Tibial artery (tissue), 4 donors: ENCODE measurements around the gene HAGHL.

Experiments used
- DNase-seq, 2 donors: peaks; one replicate each; pipeline ENCODE4 v3.0.0-alpha.2; 2019
- H3K27ac ChIP-seq, 2 donors: fragments of 200-600 bp; sonication (generic) in 1 of 2; 1 replicate in 1 of 2; 2 replicates in 1 of 2; pipeline ENCODE4 v1.5.1; 2018 to 2019; ENCODE audit warnings: mild to moderate bottlenecking in 1 of 2
- H3K27me3 ChIP-seq, 2 donors: fragments of 200-600 bp; sonication (generic) in 1 of 2; one replicate each; pipeline versions ENCODE4 v1.5.1 to v1.6.0; 2016 to 2019
- H3K36me3 ChIP-seq, 3 donors: fragments of 200-600 bp; sonication (generic) in 2 of 3; one replicate each; pipeline ENCODE4 v1.5.1; 2016 to 2019; ENCODE audit warnings: mild to moderate bottlenecking in 2 of 3
- H3K4me1 ChIP-seq, 4 donors: fragments of 200-600 bp; sonication (generic) in 2 of 4; 1 replicate in 3 of 4; 2 replicates in 1 of 4; pipeline ENCODE4 v1.5.1; 2016 to 2019
- H3K4me3 ChIP-seq, 2 donors: fragments of 200-600 bp; sonication (generic) in 1 of 2; 1 replicate in 1 of 2; 2 replicates in 1 of 2; pipeline ENCODE4 v1.5.1; 2018 to 2019; ENCODE audit warnings: mild to moderate bottlenecking in 2 of 2
- H3K9me3 ChIP-seq, 3 donors: fragments of 200-600 bp; sonication (generic) in 1 of 3; one replicate each; pipeline ENCODE4 v1.5.1; 2016 to 2019
- intact Hi-C: fragments of 100-400 bp; cut with DNase I; formaldehyde crosslinking; loops from one replicate; pipeline ENCODE4 v1.15.0; 2023; ENCODE audit warnings: low total_unique reads
- TF ChIP-seq, protein P1 (sequence below), 2 experiments: fragments of 200-600 bp in 1 of 2; fragments of 450-650 bp in 1 of 2; IDR thresholded peaks; one replicate each; pipeline ENCODE4 v1.5.1; 2017 to 2019; ENCODE audit warnings: antibody characterized with exemption in 2 of 2, mild to moderate bottlenecking in 1 of 2, moderate library complexity in 1 of 2

The HAGHL gene

DNA sequence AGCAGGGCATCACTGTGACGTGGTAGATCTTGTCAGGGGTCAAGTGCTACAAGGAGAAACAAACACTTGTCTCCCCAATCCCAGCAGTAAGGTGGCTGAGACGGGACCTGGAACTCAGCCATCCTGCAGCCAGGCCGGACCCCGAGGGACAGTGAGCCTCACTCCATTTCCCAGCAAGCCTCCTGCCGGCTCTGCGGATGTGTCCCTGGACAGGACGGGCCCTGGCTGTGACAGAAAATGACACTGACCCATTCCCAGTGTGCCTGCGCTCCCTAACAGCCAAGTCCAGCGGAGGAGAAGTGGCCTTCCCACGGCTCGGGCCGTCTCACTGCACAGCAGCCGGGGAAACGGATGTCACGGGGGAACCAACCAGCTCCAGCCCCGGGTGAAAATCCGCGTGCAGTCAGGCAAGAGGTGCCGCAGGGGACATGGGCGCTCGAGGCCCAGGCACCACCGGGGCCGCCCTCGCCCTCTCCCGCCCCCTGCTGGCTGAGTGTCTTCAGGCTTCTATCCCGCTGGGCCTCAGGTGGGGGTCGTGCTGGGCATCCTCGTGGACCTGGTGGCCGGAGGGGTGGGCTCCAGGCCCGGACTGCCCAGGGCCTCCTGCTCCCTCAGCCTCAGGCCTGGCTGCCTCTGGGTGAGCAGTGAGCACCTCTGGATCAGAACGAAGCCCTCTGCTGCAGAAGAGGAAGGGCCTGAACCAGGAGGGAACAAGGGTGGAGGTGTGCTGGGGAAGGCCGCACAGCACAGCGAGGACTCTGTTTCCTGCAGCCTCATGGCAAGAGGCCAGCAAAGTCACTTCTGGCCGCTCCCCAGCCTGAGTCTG, 6.7 kb downstream of the HAGHL start:
- TF ChIP-seq, protein P1, sequence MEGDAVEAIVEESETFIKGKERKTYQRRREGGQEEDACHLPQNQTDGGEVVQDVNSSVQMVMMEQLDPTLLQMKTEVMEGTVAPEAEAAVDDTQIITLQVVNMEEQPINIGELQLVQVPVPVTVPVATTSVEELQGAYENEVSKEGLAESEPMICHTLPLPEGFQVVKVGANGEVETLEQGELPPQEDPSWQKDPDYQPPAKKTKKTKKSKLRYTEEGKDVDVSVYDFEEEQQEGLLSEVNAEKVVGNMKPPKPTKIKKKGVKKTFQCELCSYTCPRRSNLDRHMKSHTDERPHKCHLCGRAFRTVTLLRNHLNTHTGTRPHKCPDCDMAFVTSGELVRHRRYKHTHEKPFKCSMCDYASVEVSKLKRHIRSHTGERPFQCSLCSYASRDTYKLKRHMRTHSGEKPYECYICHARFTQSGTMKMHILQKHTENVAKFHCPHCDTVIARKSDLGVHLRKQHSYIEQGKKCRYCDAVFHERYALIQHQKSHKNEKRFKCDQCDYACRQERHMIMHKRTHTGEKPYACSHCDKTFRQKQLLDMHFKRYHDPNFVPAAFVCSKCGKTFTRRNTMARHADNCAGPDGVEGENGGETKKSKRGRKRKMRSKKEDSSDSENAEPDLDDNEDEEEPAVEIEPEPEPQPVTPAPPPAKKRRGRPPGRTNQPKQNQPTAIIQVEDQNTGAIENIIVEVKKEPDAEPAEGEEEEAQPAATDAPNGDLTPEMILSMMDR (IDR thresholded peaks at IDR 0.05): no peak
- Histone ChIP-seq H3K27me3 (peaks cover 0 to 8% of the 10 kb centered on the region in 2 donors), H3K27ac (no peak overlapping the region), H3K4me3 (no peak overlapping the region), H3K4me1 (peaks cover 0 to 6% (median 5%) of the 10 kb centered on the region in 4 donors), H3K9me3 (no peaks in the 10 kb centered on the region), H3K36me3 (peaks cover 33 to 90% (median 60%) of the 10 kb centered on the region in 3 donors)
- peak in 1 of 2 donors; percentile 62 for DNase-seq
- intact Hi-C loops: loop anchor here (10.0 kb wide), 1 partner anchor 1491 kb away; the partner anchor contains the start of gene E4F1

DNA sequence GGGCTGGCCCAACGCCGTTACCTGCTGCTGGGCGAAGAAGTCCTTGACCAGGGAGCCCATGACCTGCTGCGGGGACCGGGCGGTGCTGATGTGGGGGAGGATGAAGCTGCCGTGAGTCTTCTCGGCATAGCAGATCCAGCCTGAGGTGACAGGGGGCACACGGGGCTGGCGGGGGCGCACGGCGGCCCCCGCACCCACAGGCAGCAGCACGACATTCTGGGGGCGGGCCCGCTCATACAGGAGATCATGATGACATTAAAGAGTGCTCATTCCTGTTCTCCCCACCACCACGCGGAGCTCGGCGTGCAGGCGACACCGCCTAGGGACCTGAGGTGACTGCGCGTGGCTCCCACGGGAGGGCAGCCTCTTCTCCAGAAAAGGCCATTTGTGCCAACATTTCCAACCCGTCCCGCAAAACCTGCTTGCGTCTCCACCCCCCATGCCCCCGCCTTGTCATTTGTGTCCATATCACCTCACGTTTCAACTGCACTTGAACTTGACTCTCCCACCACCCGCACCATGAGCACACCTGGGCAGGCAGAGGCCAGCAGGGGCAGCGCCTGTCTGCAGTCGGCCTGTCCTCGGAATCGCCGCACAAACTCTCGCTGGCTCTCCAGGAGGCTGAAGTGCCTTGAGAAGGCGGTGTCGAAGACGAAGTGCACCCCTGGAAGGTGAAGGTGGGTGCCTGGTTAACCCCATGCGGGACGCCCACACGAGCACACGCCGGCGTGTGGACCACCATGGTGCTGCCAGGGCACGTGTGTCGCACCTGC, 7.5 kb downstream of the HAGHL start:
- peaks cover 0 to 2% (median under 1%) of the 10 kb centered on the region in 4 donors for H3K4me1 ChIP-seq
- no peak overlapping the region for H3K27ac ChIP-seq
- H3K27me3 ChIP-seq: peaks cover 0 to under 1% of the 10 kb centered on the region in 2 donors
- H3K4me3 ChIP-seq: no peak overlapping the region
- DNase-seq: peak in 1 of 2 donors; percentile 58
- no peaks in the 10 kb centered on the region for H3K9me3 ChIP-seq
- H3K36me3 ChIP-seq: peaks cover 33 to 97% (median 60%) of the 10 kb centered on the region in 3 donors
- intact Hi-C loops: loop anchor here (10.0 kb wide), 1 partner anchor 1490 kb away; the partner anchor contains the start of gene E4F1
- TF ChIP-seq, protein P1 (IDR thresholded peaks at IDR 0.05): no peak

DNA sequence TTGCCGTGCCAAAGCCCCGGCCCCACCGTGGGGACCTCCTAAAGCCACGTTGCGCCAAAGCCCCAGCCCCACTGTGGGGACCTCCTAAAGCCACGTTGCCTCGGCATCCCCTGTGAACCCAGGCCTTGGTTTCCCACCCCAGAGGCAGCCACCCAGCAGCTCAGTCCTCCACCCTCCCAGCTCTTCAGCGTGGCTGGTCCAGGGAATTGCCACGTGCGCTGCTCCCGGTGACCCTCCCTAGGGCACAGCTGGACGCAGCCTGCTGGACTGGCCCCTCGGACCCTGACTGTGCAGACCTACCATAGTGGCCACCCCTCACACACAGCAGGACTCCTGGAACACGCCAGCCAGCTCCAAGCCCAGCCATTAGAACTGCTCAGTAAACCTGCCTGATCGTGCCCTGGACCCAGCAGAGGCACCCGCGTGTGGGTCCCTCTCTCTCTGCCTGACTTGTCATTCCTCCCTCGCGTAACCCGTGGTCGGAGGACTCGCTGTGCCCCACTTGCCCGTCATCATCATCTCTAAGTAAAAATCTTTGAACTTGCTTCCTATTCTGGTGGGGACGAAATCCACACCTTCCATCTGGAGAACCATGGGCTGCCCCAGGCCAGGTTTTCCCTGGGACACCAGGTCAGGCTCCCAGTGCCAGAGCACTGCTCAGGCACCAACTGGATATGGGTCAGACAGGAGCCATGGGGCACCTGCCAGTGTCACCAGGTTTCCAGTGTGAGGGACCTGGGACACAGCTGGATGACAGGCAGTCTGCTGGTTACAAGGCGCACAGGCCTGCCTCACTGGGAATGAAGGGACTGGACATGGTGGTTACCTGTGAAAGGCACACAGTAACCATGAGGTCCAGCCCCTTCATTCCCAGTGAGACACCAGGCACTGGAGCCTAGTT, 8.3 kb downstream of the HAGHL start:
- peak in 1 of 2 donors; percentile 59 for DNase-seq
- H3K27ac ChIP-seq: no peak overlapping the region
- TF ChIP-seq, protein P1 (IDR thresholded peaks at IDR 0.05): no peak
- H3K36me3 ChIP-seq: peaks cover 33 to 88% (median 60%) of the 10 kb centered on the region in 3 donors
- no peaks in the 10 kb centered on the region for H3K9me3 ChIP-seq
- H3K4me3 ChIP-seq: no peak overlapping the region
- peaks cover 2 to 10% (median 8%) of the 10 kb centered on the region in 4 donors for H3K4me1 ChIP-seq
- no peaks in the 10 kb centered on the region for H3K27me3 ChIP-seq
- intact Hi-C loops: loop anchor here (10.0 kb wide), 1 partner anchor 1490 kb away; the partner anchor contains the start of gene E4F1

DNA sequence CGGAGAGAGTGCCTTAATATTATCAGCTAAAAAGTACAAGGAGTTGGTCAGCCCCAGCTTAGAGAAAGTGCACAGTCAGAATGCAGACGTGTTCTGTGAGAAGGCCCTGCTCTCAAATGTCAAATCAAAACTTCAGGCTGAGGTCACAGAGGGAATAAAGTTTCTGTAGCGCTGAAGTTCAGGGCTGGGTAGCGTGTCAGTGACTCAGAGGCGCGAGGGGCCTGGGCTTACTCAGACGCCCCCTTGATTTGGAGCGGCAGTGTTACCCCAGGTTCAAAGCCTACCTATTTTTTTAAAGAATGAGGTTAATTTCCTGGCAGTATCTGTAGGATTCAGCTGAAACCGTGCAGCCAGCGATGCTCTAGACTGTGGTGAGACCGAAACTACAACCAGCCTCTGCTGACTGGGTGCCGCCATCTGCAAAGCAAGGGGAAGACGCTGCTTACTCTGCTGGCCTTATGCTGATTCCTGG, 9.1 kb downstream of the HAGHL start:
- peaks cover 4 to 12% (median 11%) of the 10 kb centered on the region in 4 donors for H3K4me1 ChIP-seq
- no peak overlapping the region for H3K27ac ChIP-seq
- DNase-seq: no peak
- peaks cover 33 to 80% (median 60%) of the 10 kb centered on the region in 3 donors for H3K36me3 ChIP-seq
- TF ChIP-seq, protein P1 (IDR thresholded peaks at IDR 0.05): no peak
- H3K4me3 ChIP-seq: no peak overlapping the region
- no peaks in the 10 kb centered on the region for H3K27me3 ChIP-seq
- intact Hi-C loops: loop anchor here (10.0 kb wide), 1 partner anchor 1489 kb away; the partner anchor contains the start of gene E4F1
- H3K9me3 ChIP-seq: no peaks in the 10 kb centered on the region
